ENCODE data around the gene ACTA2.
"Not testable (repeated sequence)": the region's sequence is repeated elsewhere in the genome, so short reads cannot be mapped to it uniquely, and the experiment has no call there.

The ACTA2 gene

DNA sequence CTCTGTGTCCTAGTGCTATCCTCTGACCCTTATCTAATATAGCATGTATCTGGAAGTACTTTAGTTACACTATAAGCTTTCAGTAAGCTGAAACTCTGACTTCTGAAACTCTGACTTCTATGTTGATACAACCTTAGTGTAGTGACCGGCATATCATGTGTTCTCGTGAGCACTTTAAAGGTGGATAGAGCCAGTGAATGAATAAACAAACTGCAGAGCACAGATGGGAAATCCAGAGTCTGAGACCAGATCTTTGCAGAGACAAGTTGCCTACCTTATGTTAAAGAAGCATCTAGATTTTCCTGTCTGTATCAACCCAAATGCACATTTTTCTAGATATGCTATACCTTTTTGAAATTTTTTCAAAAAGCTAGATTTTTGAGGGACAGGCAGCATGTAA, 3.5 kb downstream of the ACTA2 start:
- DNase-seq (ENCODE audit: low spot score) = no peak

DNA sequence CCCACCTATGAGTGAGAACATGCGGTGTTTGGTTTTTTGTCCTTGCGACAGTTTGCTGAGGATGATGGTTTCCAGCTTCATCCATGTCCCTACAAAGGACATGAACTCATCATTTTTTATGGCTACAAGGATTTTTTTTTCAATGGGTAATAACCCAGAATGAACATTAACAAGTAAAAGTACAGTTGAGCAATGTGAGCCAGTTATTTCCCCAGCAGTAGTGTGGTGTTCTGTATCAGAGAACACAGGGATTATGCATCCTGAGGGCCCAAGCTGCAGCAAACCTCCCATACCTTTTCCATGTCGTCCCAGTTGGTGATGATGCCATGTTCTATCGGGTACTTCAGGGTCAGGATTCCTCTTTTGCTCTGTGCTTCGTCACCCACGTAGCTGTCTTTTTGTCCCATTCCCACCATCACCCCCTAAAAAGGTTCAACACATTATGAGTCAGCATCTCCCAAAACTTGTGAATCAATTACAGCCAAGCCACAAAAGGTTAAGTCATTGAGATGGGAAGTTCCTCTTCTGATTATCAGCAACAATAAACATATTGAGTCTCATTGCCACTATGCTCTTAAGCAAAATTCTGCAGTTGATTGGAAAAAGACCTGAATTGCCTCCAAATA, 5.5 kb downstream of the ACTA2 start:
- DNase-seq (ENCODE audit: low spot score) = no peak

DNA sequence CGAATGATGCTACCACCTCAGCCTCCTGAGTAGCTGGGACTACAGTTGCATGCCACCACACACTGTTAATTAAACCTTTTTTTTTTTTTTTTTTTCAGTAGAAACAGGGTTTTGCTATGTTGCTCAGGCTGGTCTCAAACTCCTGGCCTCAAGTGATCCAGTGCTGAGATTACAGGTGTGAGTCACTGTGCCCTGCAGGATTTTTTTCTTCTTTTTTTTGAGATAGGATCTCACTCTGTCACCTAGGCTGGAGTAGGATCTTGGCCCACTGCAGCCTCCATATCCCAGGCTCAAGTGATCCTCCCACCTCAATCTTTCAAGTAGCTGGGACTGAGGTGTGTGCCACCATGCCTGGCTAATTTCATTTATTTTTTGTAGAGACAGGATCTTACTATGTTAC, 6.4 kb downstream of the ACTA2 start:
- DNase-seq (ENCODE audit: low spot score) = no peak

DNA sequence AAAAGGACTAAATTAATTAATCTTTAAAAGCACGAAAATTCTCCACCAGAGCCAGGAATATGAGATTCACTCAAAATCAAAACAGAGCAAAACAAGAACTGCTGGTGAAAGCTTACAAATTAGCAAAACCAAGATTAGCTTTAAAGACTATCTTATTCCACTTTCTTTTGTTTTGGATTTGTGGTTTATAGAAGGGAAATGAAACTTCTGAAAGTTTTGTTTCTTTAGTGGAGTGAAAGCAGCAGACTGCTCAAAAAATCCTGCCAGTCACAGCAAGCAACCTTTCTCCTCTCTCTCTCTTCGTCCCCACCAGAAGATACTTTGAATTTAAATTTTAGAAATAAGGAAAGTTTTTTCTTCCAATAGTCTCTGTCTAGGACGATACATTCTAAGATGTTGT, 7.8 kb downstream of the ACTA2 start:
- DNase-seq (ENCODE audit: low spot score) = no peak

DNA sequence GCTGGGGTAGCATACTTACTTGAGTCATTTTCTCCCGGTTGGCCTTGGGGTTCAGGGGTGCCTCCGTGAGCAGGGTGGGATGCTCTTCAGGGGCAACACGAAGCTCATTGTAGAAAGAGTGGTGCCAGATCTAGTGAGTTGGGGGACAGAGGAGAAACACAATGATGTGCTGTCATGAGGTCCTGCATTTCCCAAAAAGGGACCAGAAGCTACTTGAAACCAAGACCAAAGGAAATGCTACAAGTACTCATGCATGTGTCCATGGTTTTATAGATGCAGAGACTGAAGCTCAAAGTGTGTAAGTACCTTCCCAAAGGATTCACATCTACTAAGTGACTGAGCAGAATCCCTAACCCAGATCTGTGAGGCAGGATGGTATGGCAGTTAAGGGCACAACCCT, 8.8 kb downstream of the ACTA2 start:
- DNase-seq (ENCODE audit: low spot score) = no peak

DNA sequence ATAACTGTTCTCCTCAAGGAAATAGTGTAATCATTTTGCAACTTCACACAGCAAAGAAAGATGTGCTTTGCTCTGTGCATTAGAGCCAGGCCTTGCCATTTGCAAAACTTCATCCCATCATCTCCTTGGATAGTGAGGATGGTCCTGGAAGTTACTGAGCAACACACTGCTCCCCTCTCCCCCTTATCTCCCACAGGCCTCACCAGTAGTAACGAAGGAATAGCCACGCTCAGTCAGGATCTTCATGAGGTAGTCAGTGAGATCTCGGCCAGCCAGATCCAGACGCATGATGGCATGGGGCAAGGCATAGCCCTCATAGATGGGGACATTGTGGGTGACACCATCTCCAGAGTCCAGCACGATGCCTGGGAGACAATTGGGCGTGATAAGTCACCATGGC, 11.5 kb downstream of the ACTA2 start:
- DNase-seq (ENCODE audit: low spot score) = no peak

DNA sequence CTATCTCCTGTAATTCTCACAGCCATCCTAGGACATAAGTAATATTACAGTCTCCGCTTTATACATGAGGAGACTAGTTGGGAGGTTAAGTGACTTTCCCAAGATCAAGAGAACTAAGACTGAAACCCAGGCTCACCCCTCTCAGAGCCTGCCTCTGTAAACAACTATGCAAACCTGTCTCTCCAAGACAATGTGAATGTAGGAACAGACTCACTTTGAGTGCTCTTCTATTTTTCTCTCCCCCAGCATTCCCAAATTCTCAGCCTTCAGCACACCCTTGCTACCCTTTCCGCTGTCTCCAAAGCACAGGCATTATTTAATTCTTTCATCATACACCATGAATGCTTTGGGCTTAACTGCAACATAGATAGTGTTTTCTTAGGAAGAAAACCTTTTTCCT, 13.6 kb downstream of the ACTA2 start:
- DNase-seq (ENCODE audit: low spot score) = no peak

DNA sequence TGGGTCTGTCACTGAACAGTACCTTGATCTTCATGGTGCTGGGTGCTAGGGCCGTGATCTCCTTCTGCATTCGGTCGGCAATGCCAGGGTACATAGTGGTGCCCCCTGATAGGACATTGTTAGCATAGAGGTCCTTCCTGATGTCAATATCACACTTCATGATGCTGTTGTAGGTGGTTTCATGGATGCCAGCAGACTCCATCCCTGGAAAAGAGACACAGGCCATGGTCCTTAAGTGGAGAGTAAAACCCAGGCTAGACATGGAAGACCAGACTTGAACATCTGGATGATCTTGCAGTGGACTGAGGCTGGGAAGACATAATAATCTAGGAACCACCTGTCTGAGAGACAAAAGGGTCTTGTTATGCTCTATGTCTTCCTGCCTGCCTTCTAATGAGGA, 14.5 kb downstream of the ACTA2 start:
- DNase-seq (ENCODE audit: low spot score) = no peak

DNA sequence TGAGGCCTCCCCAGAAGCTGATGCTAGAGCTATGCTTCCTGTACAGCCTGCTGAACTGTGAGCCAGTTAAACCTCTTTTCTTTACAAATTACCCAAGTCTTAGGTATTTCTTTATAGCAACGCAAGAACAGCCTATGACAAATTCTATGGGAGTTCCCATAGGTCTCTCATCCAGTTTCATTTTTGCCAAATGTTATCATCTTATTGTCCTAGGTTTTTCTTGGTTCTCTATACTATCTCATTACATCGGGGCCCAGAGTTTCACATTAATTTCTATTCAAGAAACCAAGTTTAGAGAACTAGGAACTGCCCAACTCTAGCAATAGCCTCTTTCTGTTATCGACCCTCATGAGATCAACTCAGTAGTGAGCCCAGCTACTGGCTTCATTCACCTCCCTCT, 15.9 kb downstream of the ACTA2 start:
- DNase-seq (ENCODE audit: low spot score) = no peak

DNA sequence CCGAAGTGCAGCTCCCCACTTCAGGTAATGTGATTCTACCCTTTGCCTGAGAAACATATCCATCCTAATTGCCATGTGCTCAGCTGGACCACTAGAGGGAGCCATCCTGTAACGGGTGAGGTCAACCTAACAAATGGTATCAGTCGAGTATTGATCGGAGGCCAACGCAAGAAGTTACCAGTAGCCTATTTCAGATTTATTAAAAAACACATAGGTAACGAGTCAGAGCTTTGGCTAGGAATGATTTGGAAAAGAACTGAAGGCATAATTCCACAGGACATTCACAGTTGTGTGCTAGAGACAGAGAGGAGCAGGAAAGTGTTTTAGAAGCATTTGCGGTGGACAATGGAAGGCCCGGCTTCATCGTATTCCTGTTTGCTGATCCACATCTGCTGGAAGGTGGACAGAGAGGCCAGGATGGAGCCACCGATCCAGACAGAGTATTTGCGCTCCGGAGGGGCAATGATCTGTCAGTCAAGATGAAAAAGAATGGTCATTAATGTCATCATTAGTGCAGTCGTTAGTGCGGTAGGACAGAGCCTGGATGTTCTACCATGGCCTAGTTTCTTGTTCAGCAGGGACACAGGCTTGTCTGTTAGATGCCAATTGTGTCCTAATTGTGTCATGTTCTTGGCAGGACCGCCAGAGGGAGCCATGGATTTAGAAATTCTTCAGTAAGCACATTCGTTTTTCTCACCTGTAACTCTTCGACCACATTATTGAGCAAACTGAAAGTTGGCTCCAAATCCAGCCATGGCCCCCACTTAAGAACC, 17.5 kb downstream of the ACTA2 start:
- DNase-seq (ENCODE audit: low spot score) = peak; percentile 84

DNA sequence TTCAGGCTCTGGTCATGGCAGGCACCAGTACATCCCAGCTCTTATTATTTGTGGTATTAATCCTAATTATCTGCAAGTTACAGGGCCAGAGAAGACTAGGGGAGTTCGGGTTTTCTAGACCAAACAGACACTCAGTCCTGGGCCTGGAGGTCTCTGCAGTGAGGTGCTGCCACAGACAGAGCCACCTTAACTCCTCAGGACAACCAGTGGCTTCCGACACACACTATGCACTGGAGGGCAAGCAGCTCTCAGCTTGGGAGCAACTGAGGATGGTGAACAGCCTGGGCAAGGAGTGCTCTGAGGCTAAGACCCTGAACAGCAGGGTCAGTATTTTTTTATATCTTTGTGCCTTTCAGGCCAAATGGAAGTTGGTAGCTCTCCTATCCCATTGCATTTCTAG, 19.0 kb downstream of the ACTA2 start:
- DNase-seq (ENCODE audit: low spot score) = no peak

DNA sequence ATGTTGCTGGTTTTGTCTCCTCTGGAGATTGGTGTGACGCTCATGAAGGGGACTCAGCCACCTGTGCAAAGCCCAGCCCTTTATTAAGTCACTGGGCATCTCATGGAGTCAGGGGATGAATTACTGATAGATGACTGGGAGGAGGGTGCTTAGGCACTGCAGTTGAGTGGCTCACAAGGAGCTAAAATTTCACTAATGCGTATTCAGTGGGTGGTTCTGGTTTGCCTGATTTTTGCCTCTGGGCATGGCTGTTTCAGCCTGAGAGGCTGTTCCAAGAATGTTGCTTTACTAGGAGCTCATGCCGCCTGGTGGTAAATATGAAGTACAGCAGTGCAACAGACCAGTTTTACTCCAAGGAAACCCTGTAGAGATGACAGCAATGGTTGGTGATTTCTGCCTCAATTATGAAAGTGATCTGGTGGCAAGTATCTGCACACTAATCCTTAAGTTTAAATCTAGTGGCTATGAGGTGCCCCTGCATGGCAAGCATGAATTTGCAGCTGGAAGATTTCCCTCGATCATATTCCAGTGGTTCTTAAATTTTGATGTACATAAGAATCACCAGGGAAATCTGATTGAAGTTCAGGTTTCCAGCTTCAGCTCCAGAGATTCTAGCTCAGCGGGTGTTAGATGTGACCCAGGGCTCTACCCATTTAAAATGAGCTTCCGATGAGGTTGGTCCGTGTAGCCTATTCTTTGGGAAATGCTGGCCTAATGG, 19.9 kb downstream of the ACTA2 start:
- DNase-seq (ENCODE audit: low spot score) = peak; percentile 82

DNA sequence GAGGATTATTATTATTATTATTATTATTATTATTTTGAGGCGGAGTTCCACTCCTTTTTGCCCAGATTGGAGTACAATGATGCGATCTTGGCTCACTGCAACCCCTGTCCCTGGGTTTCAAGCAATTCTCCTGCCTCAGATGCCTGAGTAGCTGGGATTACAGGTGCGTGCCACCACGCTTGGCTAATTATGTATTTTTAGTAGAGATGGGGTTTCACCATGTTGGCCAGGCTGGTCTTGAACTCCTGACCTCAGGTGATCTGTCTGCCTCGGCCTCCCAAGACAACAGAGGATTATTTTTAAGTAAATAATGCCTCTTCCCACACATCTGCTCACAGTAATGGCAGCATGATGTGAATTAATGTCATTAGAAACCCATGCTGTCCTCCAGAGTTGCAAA, 20.5 kb downstream of the ACTA2 start:
- not testable (repeated sequence) for DNase-seq (ENCODE audit: low spot score)

DNA sequence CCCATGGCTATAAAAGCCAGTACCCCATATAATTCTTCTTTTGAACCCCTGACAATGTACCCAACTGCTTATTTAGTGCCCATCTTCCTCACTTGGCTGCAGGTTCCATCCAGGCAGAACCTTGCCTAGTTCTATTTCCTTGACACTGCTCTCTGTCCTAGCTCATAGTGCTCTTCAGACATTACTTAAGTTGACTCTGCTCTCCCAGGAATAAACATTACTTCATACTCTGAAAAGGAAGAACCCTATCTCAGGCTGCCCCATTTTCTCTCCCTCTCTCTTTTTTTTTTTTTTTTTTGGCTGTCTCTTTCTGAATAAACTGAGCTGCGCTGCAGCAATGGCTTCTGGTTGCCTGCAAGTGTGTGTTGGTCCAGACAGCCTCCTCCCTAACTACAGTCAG, 21.0 kb downstream of the ACTA2 start:
- no peak for DNase-seq (ENCODE audit: low spot score)

DNA sequence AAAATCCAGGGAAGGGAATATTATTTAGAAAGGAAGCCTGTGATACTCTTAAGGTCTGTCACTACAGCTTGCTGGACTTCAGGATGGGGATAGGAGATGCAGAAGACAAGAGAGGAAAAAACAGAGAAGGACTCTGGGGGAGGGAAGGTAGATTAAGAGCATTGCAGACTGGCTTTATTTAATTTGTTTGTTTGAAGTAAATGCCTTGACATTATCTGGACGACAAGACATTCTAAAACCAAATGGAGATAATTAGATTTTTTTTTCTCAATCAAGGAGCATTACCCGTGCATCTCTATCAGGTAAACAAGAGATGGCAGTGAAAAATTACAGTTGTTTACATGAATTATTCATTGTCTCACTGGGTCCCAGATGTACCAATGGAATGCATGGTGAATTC, 24.3 kb downstream of the ACTA2 start:
- no peak for DNase-seq (ENCODE audit: low spot score)

DNA sequence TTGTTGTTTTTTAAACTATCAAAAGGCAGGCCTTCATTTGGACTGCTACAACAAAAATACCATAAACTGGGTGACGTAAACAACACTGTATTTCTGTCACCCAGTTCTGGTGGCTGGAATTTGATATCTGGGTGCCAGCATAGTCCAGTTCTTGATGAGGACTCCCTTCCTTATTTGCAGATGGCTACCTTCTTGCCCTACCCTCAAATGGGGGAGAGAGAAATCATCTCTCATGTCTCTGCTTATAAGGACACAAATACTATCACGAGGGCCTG, 25.2 kb downstream of the ACTA2 start:
- no peak for DNase-seq (ENCODE audit: low spot score)

DNA sequence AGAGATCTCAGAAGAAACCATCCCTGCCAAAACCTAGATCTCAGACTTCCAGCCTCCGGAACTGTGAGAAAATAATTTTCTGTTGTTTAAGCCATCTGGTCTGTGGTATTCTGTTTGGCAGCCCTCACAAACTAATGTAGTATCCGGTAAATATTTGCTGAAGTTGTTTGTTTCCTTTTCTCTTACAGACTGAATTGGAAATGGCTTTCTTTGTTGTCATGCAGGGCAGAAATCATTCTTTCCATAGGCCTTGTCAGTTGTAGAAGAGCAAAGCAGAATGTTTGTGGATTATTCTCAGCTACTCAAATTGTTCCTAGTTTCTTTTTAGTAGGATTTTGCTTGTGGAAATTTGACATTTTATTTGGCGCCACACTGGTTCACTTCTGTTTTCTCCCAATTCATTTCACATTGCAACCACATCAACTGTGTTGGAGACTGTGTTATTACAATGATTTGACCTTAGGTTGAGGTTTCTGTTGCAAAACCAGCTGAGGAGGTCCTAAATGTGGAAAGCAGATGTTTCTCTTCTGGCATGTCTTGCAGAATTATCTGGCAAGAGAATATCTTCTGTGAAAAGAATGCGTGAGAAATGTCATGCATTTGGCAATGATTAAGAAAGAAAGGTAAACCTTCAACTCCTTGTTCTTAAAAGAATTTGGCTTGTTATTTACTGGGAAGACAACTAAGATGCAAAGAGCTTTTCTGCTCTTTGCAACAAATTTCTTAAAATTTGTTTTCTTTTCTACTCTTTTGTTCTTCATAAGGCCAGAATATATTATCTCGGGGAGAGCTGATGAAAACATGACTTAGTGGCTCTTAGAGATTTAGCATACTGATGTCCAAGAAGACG, 25.8 kb downstream of the ACTA2 start:
- no peak for DNase-seq (ENCODE audit: low spot score)

DNA sequence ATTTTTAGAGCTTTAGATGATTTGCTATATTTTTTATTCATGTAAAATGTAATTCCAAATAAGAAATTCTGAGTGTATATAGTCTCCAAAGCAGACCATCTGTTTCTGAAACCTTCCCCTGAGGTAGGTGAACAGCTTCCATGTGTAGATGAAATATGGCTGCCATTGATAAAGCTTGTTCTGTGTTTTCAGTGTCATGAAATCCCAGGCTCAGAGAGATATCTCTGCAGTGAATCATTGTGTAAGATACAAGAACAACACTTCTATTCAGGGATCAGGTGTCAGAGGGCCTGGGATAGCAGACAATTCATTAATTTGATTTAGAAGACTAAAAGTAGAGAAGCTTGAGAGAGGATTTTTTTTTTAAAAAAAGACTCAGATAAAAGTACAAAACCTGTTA, 29.1 kb downstream of the ACTA2 start:
- no peak for DNase-seq (ENCODE audit: low spot score)

DNA sequence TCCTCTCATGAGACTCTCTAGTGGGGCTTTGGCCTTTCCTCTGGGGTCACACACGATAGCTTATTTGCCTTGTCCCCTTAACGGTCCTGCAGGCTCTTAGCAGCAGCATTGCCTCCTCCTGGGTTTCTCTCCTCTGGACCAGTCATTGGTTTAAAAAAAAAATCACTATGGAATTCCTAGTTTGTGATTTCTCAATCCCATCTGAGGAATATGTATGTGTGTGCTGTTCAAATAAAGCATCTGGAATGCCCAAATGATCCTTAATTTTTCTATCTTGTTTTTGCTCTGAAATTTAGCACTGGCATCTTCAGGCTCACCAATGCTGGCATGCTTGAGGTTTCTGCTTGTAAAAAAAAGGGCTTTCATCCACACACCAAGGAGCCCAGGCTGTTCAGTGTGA, 30.5 kb downstream of the ACTA2 start:
- no peak for DNase-seq (ENCODE audit: low spot score)

DNA sequence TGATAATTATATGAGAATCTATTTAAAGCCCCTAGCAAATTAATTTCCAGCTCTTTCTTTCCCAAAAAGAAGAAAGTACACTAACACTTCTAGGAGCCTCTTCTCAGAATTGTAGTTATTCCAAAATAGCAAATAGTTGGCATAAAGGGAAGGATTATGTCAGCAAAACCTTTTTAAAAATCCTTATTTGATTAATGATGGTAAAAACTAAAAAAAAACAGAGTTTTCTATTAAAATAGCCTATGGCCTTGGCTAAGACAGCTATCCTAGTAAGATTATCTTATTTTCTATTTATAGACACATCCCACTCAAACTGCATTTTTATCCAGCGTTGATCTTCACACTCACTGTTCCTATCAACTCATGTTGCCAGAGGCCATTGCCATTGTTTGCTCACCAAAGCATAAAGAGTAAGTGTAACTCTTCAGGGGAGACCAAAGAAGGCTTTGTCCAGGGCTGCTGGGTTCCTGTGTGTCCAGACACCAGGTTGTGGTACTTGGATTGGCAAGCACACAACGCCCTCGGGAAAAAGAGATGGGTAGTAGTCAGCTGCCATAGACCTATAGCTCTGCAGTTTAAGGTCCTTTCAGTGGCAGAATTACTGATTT, 31.5 kb downstream of the ACTA2 start:
- DNase-seq (ENCODE audit: low spot score) = no peak

DNA sequence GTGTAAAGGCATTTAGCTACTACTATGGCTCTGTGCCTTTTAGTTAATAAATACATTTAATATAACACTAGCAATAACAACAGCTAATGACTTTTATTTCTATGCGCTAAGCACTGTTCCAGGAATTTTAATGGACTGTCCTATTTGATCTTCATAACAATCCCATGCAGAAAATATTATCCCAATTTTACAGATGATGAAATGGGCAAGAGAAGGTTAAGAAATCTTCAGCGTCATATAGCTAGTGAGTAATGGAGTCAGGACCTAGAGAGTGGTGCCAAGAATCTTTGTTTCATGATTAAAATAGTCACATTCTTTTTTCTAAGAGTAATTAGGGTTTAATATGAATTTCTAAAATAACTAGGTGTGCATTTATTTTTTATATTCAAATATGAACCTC, 32.4 kb downstream of the ACTA2 start:
- DNase-seq (ENCODE audit: low spot score) = no peak

DNA sequence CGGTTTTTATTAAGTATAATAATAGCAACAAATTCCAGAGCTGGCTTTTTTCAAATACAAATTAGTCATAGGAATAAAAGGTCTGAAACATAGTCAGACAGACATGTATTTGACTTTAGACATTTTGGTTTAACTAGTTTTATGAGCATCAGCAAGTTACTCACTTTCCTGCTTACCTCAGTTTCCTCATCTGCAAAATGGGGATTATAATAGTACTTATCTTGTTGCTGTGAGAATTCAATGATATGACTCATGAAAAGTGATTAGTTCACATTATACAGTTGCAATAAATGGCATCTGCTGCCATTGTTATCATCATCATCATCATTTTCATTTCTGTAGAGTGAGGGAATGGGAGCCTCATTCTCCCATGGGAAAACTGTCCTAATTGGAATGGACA, 33.5 kb downstream of the ACTA2 start:
- no peak for DNase-seq (ENCODE audit: low spot score)

Data from LoVo (cell line).